ENCODE measurements around the gene CXXC1.

DNA sequence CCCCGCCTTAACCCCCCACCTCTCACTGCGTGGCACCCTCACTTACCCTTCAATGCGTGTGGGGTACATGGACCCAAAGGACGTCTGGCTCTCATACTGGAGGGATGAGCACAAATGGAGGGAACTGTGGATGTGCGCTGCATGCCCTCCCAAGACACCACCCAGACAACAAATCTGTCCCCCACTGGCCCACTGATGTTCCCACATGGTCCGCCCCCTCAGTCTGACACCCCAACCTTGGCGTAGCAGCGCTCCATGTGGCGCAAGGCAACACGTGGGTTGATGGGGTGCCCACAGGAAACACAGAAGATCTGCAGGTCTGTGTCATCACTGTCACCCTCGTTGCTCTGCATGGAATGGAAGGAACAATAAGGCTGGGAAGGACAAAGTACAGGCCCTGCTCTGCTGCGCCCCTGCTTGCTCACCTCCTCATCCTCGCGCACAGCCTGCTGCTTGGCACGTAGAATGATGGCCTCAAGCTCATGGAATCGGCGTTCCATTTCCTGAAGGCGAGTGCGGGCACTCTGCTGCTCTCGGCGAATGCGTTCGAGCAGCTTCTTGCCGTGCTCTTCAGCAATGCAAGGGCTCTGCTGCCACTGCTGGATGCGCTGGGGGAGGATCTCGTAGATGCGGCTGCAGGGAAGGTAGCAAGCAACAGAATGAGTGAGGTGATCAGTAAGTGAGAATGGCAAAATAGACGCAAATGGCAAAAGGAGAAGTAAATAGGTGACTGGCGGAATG is 3.9 kb downstream of the CXXC1 start:
- TF ChIP-seq POLR2A (IDR thresholded peaks at IDR 0.05; ENCODE audit: control extremely low read depth in 1 of 2, low read depth in 2 of 2, low read length in 2 of 2) (no peak), EP300 (IDR thresholded peaks at IDR 0.05; ENCODE audit: borderline replicate concordance in 1 of 2, low read depth in 2 of 2, low read length in 2 of 2) (no peak), USF2 (IDR thresholded peaks at IDR 0.05; ENCODE audit: low read length) (no peak), EZH2 (IDR thresholded peaks at IDR 0.05; ENCODE audit: low read depth, low read length, severe bottlenecking) (no peak), TAF1 (IDR thresholded peaks at IDR 0.05; ENCODE audit: low read depth, low read length) (no peak), SP2 (IDR thresholded peaks at IDR 0.05; ENCODE audit: low read length) (no peak), RNF2 (IDR thresholded peaks at IDR 0.05; ENCODE audit: borderline replicate concordance, low read depth, low read length, missing control alignments, poor library complexity, severe bottlenecking) (no peak)
- TF ChIP-seq, protein P1, sequence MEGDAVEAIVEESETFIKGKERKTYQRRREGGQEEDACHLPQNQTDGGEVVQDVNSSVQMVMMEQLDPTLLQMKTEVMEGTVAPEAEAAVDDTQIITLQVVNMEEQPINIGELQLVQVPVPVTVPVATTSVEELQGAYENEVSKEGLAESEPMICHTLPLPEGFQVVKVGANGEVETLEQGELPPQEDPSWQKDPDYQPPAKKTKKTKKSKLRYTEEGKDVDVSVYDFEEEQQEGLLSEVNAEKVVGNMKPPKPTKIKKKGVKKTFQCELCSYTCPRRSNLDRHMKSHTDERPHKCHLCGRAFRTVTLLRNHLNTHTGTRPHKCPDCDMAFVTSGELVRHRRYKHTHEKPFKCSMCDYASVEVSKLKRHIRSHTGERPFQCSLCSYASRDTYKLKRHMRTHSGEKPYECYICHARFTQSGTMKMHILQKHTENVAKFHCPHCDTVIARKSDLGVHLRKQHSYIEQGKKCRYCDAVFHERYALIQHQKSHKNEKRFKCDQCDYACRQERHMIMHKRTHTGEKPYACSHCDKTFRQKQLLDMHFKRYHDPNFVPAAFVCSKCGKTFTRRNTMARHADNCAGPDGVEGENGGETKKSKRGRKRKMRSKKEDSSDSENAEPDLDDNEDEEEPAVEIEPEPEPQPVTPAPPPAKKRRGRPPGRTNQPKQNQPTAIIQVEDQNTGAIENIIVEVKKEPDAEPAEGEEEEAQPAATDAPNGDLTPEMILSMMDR (IDR thresholded peaks at IDR 0.05; ENCODE audit: control extremely low read depth in 1 of 3, insufficient read depth in 1 of 3, low read depth in 1 of 3, low read length in 3 of 3) = no peak

All from H1 (cell line).